CD4-positive, alpha-beta T cell (primary cell): Measurements from ENCODE around the gene NOD1. TPM values are rescaled to one million over a fixed set of nuclear protein-coding genes. Genes with fewer than 3 reads are reported as not detected.
"Not testable (repeated sequence)": the region's sequence is repeated elsewhere in the genome, so short reads cannot be mapped to it uniquely, and the experiment has no call there.

Experiments used
- ATAC-seq: fragments of 200-7000 bp; cut with Tn5 transposase; one replicate; pipeline ENCODE4 v1.10.0; 2022; ENCODE audit warnings: mild to moderate bottlenecking; ENCODE audit not compliant: poor library complexity
- CTCF ChIA-PET: fragments of 350-600 bp; sonication (Branson Sonifier 250); formaldehyde crosslinking; loops from one replicate; lab custom pipeline; 2021; ENCODE audit warnings: antibody characterized with exemption, inconsistent platforms; lab: Charles Lee
- POLR2A ChIA-PET: fragments of 350-600 bp; sonication (Branson Sonifier 250); formaldehyde crosslinking; loops from one replicate; lab custom pipeline; 2021; ENCODE audit warnings: antibody characterized with exemption, inconsistent platforms; lab: Charles Lee
- DNase-seq, 14 experiments: peaks; one replicate each; pipeline ENCODE4 v3.0.0-alpha.2; 2013 to 2020; ENCODE audit warnings: mixed read lengths in 2 of 14
- H3K27ac ChIP-seq, 2 donors: one replicate each; pipeline versions ENCODE4 v1.5.1 to v1.7.0; 2013; ENCODE audit warnings: low read length in 2 of 2, low read depth in 1 of 2, mild to moderate bottlenecking in 1 of 2
- H3K27me3 ChIP-seq, 2 experiments: 1 replicate in 1 of 2; 2 replicates in 1 of 2; pipeline versions ENCODE4 v1.6.1 to v1.7.0; 2013; ENCODE audit warnings: low read length in 2 of 2, control low read depth in 1 of 2, mild to moderate bottlenecking in 1 of 2, moderate library complexity in 1 of 2; ENCODE audit not compliant: insufficient read depth in 2 of 2, control insufficient read depth in 1 of 2
- H3K36me3 ChIP-seq: one replicate; pipeline ENCODE4 v1.6.1; 2013; ENCODE audit warnings: low read length, control low read depth; ENCODE audit not compliant: insufficient read depth
- H3K4me1 ChIP-seq: one replicate; pipeline ENCODE4 v1.6.1; 2013; ENCODE audit warnings: low read length, control low read depth; ENCODE audit not compliant: insufficient read depth
- H3K4me3 ChIP-seq: one replicate; pipeline ENCODE4 v1.5.1; 2013; ENCODE audit warnings: mild to moderate bottlenecking, low read length, moderate library complexity
- H3K9me3 ChIP-seq, 2 experiments: 1 replicate in 1 of 2; 2 replicates in 1 of 2; pipeline versions ENCODE4 v1.6.1 to v1.7.0; 2013; ENCODE audit warnings: low read length in 2 of 2, mild to moderate bottlenecking in 2 of 2, control low read depth in 1 of 2, moderate library complexity in 1 of 2; ENCODE audit not compliant: control insufficient read depth in 1 of 2, insufficient read depth in 1 of 2
- H3K27ac Mint-ChIP-seq: one replicate; pipeline ENCODE4 v1.8.0; 2020; ENCODE audit warnings: mixed read lengths
- H3K27me3 Mint-ChIP-seq: one replicate; pipeline ENCODE4 v1.8.0; 2021; ENCODE audit warnings: mixed read lengths
- H3K36me3 Mint-ChIP-seq: one replicate; pipeline ENCODE4 v1.8.0; 2021; ENCODE audit warnings: low read depth, mixed read lengths
- H3K4me1 Mint-ChIP-seq: one replicate; pipeline ENCODE4 v1.8.0; 2021; ENCODE audit warnings: low read depth, mixed read lengths
- H3K4me3 Mint-ChIP-seq: one replicate; pipeline ENCODE4 v1.8.0; 2020; ENCODE audit warnings: mild to moderate bottlenecking, mixed read lengths
- H3K9me3 Mint-ChIP-seq: one replicate; pipeline ENCODE4 v1.8.0; 2020; ENCODE audit warnings: mixed read lengths
- CTCF ChIP-seq: fragments of 200-600 bp; IDR thresholded peaks from one replicate; pipeline ENCODE4 v1.8.0; 2022; ENCODE audit warnings: antibody characterized with exemption, mild to moderate bottlenecking
- intact Hi-C, 2 experiments: fragments of 100-400 bp; cut with DNase I in 1 of 2; cut with micrococcal nuclease in 1 of 2; formaldehyde crosslinking; loops; one replicate each; pipeline versions ENCODE4 v1.15.1 to v1.9.0; 2023 to 2025; cut with DNase I, micrococcal nuclease
- total RNA-seq, 174 experiments: library from RNA in 2 of 174; stranded (reverse) in 2 of 174; gene quantifications; one replicate each; pipeline ENCODE4 v1.2.3 and lab custom pipeline; 2021 to 2026

The NOD1 gene
- total RNA-seq, 2 experiments from 2014 or later, result 11.6 to 12.6 TPM

- no peak overlapping the region for H3K4me3 Mint-ChIP-seq
Measured at GRCh38 chr7:30510124-30511075, 31.8 kb upstream of the NOD1 start.

GRCh38 chr7:30509171-30509857 is 30.7 kb upstream of the NOD1 start:
- H3K27me3 ChIP-seq, H3K27ac ChIP-seq, H3K4me1 ChIP-seq, ATAC-seq, DNase-seq, H3K9me3 ChIP-seq, H3K4me3 Mint-ChIP-seq, H3K9me3 Mint-ChIP-seq, H3K27ac Mint-ChIP-seq, POLR2A ChIA-PET, H3K27me3 Mint-ChIP-seq, H3K4me3 ChIP-seq, H3K36me3 Mint-ChIP-seq, H3K36me3 ChIP-seq, H3K4me1 Mint-ChIP-seq: not testable (repeated sequence)
- CTCF ChIA-PET, result interaction anchor here (1.0 to 2.2 kb wide), 4 partner anchors 13 to 233 kb away, joined by 3 to 7 read pairs (median 4); partner anchors contain the start of gene ZNRF2
- intact Hi-C loops, result loop anchor here in 1 of 2 experiments (5.0 kb wide), 1 partner anchor 482 kb away; the partner anchor contains the start of genes FKBP14 and PLEKHA8

More at GRCh38 chr7:30510124-30511075, 31.8 kb upstream of the NOD1 start:
- H3K36me3 Mint-ChIP-seq, result no peaks in the 10 kb centered on the region
- no peak overlapping the region for H3K27ac Mint-ChIP-seq
- H3K9me3 Mint-ChIP-seq, result no peaks in the 10 kb centered on the region
- no peaks in the 10 kb centered on the region for H3K4me1 Mint-ChIP-seq
- H3K27ac ChIP-seq, result no peak overlapping the region
- H3K27me3 ChIP-seq, result no peaks in the 10 kb centered on the region
- no peaks in the 10 kb centered on the region for H3K9me3 ChIP-seq
- CTCF ChIA-PET, result interaction anchor here (0.7 to 2.2 kb wide), 5 partner anchors 11 to 234 kb away, joined by 3 to 7 read pairs (median 3); partner anchors contain the start of gene ZNRF2
- H3K4me3 ChIP-seq, result no peak overlapping the region
- peak; percentile 76 for ATAC-seq
- intact Hi-C loops, result loop anchor here in 1 of 2 experiments (2.0 kb wide), 1 partner anchor 230 kb away; no protein-coding TSS in a partner anchor
- peak; percentile 88 for TF ChIP-seq CTCF
- no peaks in the 10 kb centered on the region for H3K36me3 ChIP-seq
- DNase-seq, result peak in 7 of 14 experiments; percentile 9 to 60 (median 39)
- POLR2A ChIA-PET, result no interaction called here
- peaks cover 3% of the 10 kb centered on the region for H3K4me1 ChIP-seq
- H3K27me3 Mint-ChIP-seq, result no peaks in the 10 kb centered on the region

GRCh38 chr7:30507346-30507900 is 28.8 kb upstream of the NOD1 start:
- H3K4me3 ChIP-seq, H3K27me3 Mint-ChIP-seq, H3K36me3 Mint-ChIP-seq, CTCF ChIA-PET, ATAC-seq, H3K9me3 ChIP-seq, H3K36me3 ChIP-seq, DNase-seq, H3K27ac ChIP-seq, H3K9me3 Mint-ChIP-seq, H3K27me3 ChIP-seq, H3K27ac Mint-ChIP-seq: not testable (repeated sequence)
- H3K4me1 ChIP-seq, result peaks cover 19% of the 10 kb centered on the region
- H3K4me1 Mint-ChIP-seq, result peaks cover 23% of the 10 kb centered on the region
- peak overlapping the region; percentile 54 for H3K4me3 Mint-ChIP-seq
- POLR2A ChIA-PET, result interaction anchor here (1.3 kb wide), 1 partner anchor 30 kb away, joined by 5 read pairs; the partner anchor contains the start of gene NOD1
- intact Hi-C loops, result loop anchor here in 1 of 2 experiments (5.0 kb wide), 1 partner anchor 480 kb away; the partner anchor contains the start of genes FKBP14 and PLEKHA8
